ENCODE results near the gene CBY2.
"Not testable (repeated sequence)": the region's sequence is repeated elsewhere in the genome, so short reads cannot be mapped to it uniquely, and the experiment has no call there.

GRCh38 chr13:45669626-45670025 is 32.5 kb upstream of the CBY2 start:
- not testable (repeated sequence) for TF ChIP-seq CTCF, POLR2A (IDR thresholded peaks at IDR 0.05)
